Chondrocyte (in vitro differentiated cells): ENCODE data around the gene SLC8A1. TPM values are rescaled to one million over a fixed set of nuclear protein-coding genes. Genes with fewer than 3 reads are reported as not detected.

Source experiments
- DNase-seq: peaks from one replicate; pipeline ENCODE4 v3.0.0; 2021; ENCODE audit warnings: mixed read lengths, low spot score
- H3K27ac Mint-ChIP-seq: one replicate; pipeline ENCODE4 v1.8.0; 2021; ENCODE audit warnings: mild to moderate bottlenecking, moderate library complexity, mixed read lengths; ENCODE audit not compliant: unreplicated experiment
- H3K27me3 Mint-ChIP-seq: 2 replicates; pipeline ENCODE4 v1.8.0; 2021; ENCODE audit warnings: low read depth, mixed read lengths
- H3K36me3 Mint-ChIP-seq: 2 replicates; pipeline ENCODE4 v1.8.0; 2021; ENCODE audit warnings: low read depth, mixed read lengths
- H3K4me1 Mint-ChIP-seq: 2 replicates; pipeline ENCODE4 v1.8.0; 2021; ENCODE audit warnings: low read depth, mild to moderate bottlenecking, mixed read lengths
- H3K4me3 Mint-ChIP-seq: one replicate; pipeline ENCODE4 v1.8.0; 2021; ENCODE audit warnings: mild to moderate bottlenecking, moderate library complexity, mixed read lengths; ENCODE audit not compliant: unreplicated experiment
- H3K9me3 Mint-ChIP-seq: 2 replicates; pipeline ENCODE4 v1.8.0; 2021; ENCODE audit warnings: low read depth, mixed read lengths
- CTCF ChIP-seq: fragments of 200-600 bp; sonication (generic); IDR thresholded peaks from 2 replicates; pipeline ENCODE4 v1.5.0; 2021; ENCODE audit warnings: antibody characterized with exemption, mild to moderate bottlenecking, moderate library complexity
- total RNA-seq: library from RNA; stranded (reverse); gene quantifications from 3 replicates; pipeline ENCODE4 v1.2.1, GENCODE V29; 2021

Gene SLC8A1
- total RNA-seq, 1 donor from 2014 or later, result 53.7 TPM

- no peak for TF ChIP-seq CTCF
- Mint-ChIP-seq H3K4me3 (peak overlapping the region; percentile 20), H3K27me3 (no peaks in the 10 kb centered on the region), H3K27ac (peak overlapping the region; percentile 52), H3K9me3 (no peaks in the 10 kb centered on the region), H3K4me1 (peaks cover 63% of the 10 kb centered on the region), H3K36me3 (peaks cover 2% of the 10 kb centered on the region)
- no peak for DNase-seq
These were observed 328.1 kb downstream of the SLC8A1 start for GRCh38 chr2:40123746-40124145.

GRCh38 chr2:40123326-40123725 is 328.6 kb downstream of the SLC8A1 start:
- no peak for TF ChIP-seq CTCF
- Mint-ChIP-seq H3K4me1 (peaks cover 59% of the 10 kb centered on the region), H3K4me3 (peak overlapping the region; percentile 20), H3K27ac (peak overlapping the region; percentile 13), H3K27me3 (no peaks in the 10 kb centered on the region), H3K36me3 (peaks cover 2% of the 10 kb centered on the region), H3K9me3 (no peaks in the 10 kb centered on the region)
- no peak for DNase-seq

- no peak for DNase-seq
- Mint-ChIP-seq H3K36me3 (peaks cover 2% of the 10 kb centered on the region), H3K4me3 (no peak overlapping the region), H3K4me1 (peaks cover 35% of the 10 kb centered on the region), H3K27ac (no peak overlapping the region), H3K27me3 (no peaks in the 10 kb centered on the region), H3K9me3 (no peaks in the 10 kb centered on the region)
- TF ChIP-seq CTCF, result no peak
These were observed 330.9 kb downstream of the SLC8A1 start for GRCh38 chr2:40120957-40121356.

- H3K27ac Mint-ChIP-seq, result no peak overlapping the region
- H3K4me1 Mint-ChIP-seq, result peaks cover 30% of the 10 kb centered on the region
- no peak for DNase-seq
- no peak for TF ChIP-seq CTCF
- H3K9me3 Mint-ChIP-seq, result no peaks in the 10 kb centered on the region
- peaks cover 2% of the 10 kb centered on the region for H3K36me3 Mint-ChIP-seq
- no peaks in the 10 kb centered on the region for H3K27me3 Mint-ChIP-seq
- H3K4me3 Mint-ChIP-seq, result no peak overlapping the region
These were observed 331.9 kb downstream of the SLC8A1 start for GRCh38 chr2:40120026-40120425.

GRCh38 chr2:40118622-40119021 is 333.3 kb downstream of the SLC8A1 start:
- peaks cover 4% of the 10 kb centered on the region for H3K36me3 Mint-ChIP-seq
- H3K4me3 Mint-ChIP-seq, result no peak overlapping the region
- H3K27ac Mint-ChIP-seq, result no peak overlapping the region
- DNase-seq, result no peak
- no peak for TF ChIP-seq CTCF
- H3K4me1 Mint-ChIP-seq, result peaks cover 19% of the 10 kb centered on the region
- no peaks in the 10 kb centered on the region for H3K9me3 Mint-ChIP-seq
- H3K27me3 Mint-ChIP-seq, result no peaks in the 10 kb centered on the region
